Hepatic stellate cell (primary cell): Measurements from ENCODE around the gene WDR49.

ENCODE experiments used
- DNase-seq: peaks from one replicate; pipeline ENCODE4 v3.0.0; 2011; ENCODE audit warnings: low spot score

The WDR49 gene

DNA sequence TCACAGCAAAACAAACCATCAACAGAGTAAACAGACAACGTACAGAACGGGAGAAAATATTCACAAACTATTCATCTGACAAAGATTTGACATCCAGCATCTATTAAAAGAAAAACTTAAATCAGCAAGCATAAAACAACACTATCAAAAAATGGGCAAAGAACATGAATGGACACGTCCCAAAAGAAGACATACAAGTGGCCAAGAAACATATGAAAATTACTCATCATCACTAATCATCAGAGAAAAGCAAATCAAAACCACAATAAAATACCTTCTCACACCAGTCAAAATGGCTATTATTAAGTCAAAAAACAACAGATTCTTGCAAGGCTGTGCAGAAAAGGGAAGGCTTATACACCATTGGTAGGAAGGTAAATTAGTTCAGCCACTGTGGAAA, 166.2 kb downstream of the WDR49 start:
- DNase-seq = no peak

DNA sequence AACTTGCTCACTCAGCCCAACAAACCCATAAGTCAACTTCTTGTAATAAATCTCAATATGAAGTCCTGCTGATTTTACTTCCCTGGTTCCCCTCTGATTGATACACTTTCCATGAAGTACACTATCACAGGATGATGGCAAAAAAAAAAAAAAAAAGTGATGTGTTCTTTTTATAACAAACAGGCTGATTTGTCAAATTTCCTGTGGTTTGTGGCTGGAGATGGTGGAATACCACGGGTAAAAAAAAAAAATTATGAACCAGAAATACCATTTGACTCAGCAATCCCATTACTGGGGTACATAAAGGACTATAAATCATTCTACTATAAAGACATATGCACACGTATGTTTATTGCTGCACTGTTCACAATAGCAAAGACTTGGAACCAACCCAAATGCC, 169.2 kb downstream of the WDR49 start:
- no peak for DNase-seq

DNA sequence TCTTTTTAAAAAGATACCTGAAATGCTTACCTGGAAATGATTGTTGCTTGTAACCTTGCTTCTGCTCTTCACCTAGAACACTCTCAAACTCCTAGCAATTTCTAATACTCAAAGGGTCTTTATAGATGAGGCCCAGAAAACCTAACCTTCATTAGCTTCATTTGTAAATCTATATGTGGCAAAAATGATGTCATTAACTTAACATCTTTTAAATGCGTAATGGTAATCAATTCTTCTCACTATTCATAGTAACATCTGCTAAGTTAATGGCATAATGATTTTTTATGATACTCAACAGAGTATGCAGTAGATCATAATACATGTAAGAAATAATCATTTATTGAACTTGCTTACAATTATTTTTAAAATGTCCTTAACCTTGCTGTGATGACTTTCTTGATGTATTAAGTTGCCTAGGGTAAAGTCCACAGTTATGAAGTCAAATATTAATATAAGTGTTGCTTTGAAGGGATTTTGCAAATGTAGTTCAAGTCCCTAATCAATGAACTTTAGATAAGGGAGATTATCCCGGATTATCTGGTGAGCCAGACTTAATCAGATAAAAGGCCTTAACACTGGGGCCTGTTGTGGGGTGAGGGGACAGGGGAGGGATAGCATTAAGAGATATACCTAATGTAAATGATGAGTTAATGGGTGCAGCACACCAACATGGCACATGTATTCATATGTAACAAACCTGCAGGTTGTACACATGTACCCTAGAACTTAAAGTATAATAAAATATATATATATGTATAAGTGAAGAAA, 169.8 kb downstream of the WDR49 start:
- DNase-seq = no peak

DNA sequence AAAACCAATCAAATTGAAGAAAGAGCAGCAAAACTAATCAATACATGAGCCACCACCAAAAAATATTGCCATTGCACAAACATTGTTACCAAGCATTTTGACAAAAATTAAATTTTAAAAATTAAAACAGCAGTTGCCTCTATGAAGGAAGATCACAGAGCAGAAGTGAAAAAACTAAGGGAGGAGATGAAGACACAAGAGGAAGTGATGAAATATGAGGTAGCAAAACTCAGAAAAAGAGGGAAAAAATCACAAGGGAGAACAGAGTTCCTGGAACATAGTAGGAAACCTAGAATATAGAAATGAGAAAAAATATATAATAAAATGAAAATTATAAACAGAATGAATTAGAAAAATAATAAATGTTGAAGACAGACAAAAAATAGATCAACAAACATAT, 172.6 kb downstream of the WDR49 start:
- no peak for DNase-seq

DNA sequence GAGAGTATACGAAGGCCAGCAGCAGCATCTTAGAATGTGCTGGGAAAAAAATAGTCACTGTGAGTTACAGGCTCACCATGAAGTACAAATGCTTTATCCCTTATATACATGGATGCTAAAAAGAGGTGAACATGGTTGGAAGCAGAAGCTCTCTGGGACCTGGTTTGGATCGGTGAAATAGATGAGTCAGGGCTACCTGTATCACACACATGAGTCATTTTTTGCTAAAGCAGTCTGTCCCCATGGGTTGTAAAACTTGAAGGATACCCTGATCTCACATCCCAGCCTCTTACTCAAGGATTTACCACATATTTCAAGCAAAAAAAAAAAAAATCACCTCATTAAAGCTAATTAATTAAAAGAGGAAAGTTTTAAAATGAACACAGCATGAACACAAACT, 173.0 kb downstream of the WDR49 start:
- DNase-seq = no peak

DNA sequence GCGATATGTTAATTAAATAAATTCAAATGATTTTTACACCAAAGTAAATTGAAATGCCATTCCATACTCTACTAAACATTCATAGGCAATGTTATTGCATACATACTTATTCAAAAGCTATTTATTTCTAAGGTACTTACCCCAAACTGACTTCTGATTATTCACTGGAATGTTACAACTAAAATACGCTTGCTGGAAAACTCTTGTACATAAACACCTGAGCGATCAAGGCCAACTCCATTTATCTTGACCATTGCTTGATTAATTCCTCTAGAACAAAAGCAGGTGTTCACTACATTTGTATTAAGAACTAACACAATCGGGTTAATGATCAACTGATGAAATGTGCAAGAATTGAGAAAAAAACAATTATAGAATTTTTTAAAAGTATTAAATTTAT, 179.9 kb downstream of the WDR49 start, which contains the start of gene SERPINI2:
Gene SERPINI2, minus strand, starts transcription at position 180 of the 400 bp plus-strand sequence. CDS start 2,208 bp downstream, outside the sequence.
- DNase-seq = no peak

DNA sequence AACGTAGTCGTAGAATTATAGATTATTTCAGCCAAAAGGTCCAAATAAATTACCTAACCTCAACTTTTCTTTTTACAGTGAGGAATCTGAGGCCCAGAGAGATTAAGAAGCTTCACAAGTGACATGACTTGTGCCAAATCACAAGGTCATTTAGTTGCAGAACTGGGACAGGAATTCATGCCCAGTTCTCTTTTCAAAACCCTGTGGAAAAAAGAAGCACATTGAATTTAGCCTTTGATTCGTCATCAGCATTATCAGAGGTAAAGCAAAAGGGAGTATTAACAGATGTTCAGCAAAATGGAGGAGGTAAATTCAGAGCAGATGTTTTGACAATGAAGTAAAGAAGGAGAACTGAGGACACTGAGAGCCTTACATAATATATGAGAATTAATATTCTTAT, 184.4 kb downstream of the WDR49 start:
- DNase-seq = no peak

DNA sequence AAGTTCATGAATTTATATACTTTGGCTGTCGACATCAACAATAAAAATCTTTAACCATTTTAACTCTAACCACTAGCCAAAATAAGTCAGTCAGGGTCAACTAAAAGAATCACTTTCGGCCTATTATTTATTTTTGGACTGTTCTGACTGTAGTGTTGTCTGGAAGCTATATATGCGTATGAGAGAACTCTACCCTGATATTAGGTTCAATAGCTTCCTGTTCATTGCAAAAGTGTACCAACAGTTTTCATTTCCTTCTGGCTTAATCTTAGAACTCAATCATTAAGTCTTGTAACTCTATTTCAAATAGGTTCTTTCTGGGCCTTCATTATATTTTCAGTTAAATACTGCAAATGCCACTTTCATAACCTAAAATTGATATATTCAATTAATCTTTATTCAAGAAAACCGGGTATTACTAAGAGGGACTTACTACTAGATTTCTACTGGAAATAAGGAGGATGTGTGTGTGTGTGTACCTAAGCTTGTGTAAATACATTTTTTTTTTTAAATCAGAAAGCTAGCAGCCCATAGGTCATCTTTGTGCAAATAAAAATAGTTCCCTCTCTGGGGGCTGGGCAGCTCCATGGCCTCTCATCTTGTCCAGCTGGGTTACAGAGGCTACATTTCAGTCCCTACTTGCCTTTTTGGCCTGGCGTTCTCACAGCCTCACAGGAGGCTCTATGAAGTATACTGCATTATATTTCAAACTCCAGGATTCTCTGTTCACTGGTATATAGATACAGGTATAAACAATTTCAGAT, 185.7 kb downstream of the WDR49 start:
- DNase-seq = no peak

DNA sequence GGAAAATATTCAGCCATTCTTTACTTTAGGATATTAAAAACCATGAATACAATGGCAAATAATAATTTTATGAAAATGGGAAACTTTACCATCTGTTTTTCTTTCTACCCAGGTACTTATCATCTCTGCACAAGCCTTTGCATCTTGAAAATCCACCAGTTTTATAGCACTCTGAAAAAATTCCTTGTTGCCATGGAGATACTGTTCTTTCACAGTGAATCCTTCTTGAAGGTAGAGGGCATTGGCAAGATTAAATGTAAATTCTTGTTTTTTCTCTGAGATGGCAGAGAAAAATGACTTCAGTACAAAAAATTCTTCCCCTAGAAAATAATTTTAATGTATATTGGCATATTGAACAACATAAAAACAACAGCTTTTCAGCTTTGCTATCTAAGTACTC, 186.8 kb downstream of the WDR49 start:
- DNase-seq = no peak

DNA sequence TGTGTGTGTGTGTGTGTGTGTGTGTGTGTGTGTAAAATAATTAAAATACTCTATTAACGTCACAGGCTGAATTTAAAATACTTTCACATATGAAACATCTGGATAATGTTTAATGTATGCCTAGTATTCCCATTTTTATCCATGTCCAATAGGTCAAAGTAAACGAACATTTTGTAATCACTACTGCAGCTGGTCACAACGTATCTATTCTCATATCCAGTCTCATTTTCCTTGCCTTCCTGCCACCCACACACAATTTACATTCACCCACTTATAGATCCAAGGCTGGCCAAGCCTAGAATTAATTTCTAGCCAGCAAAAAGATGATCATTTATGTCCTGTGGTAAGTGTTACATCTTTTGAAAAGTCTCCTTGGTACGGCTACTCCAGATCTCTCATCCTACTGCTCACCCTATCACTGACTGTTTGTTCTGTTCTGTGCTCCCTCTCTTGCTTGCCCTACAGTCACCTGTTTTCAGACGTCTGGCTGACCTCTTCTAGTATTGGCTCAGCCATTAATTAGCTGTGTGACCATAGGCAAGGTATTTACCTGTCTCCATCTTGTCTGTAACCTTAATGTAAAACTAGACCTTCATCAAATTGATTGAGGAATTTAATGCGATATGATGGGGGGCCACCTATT, 197.5 kb downstream of the WDR49 start:
- no peak for DNase-seq

DNA sequence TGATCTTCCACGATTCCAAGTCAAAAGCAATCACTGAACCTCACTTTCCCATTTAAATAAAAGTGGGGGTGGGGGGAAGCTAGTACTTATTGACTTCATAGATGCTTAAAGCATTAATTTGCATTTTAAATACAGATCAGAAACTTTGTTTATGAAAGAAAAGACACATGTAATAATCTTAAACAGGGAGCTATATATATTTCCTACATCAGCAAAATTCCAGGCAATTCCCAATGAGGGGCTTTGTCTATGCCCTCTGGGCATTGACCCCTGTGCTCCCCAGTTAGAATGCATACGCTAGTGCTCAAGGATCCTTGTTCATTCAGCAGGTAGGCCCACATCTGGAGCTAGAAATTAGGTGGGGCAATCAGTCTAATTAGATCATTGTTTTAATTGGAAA, 199.9 kb downstream of the WDR49 start:
- no peak for DNase-seq

DNA sequence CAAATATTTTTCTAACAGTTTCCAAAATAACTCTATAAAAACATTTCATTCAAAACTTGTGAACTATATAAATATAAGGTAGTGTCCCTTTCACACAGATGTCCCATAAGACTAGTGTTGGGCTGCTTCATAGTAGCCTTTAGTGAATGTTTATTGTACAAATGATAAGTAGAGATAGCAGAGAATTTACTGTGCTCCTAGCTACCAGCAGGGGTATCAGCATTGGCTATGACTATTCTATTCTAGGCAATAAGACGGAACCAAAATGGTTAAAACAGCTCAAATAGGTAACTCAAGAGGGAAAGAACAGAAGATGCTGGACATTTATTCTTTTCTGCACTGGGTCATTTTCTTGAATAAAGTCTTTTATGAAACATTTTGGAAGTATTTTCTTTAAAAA, 202.5 kb downstream of the WDR49 start:
- no peak for DNase-seq

DNA sequence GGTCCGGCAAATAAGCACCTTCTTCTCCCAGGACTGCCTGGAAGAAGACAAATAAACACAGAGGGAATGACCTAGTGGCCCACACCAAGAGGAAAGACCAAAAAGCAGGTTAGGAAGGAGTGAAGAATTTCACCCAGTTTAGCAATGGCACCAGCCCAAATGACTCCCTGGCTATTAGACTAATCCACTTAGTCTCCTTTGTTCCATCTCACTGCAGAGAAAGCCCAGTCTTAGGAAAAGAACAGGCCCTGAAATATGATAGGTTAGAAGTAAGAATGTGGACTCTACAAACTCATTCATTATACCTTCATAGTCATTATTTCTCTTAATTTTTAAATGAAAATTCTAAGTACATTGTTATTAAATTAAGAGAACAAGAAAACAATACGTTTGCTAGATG, 203.1 kb downstream of the WDR49 start:
- no peak for DNase-seq

DNA sequence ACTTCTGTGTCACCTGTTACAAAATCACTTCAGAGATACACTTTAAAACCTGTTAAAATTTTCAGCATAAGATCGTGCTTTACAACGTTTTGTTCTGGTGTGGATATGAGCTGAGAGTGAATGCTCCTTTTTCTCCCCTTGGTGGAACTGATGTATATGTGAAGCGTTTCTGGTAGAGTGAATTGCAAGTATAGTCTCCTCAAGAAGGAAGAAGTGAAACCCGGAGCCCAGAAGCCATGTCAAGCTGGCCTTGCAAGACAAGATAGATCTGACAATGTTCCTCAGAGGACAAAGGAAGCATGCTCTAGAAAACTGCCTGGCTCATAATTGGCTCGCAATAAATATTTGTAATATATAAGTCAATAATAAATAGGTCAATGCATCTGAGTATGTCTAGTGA, 203.5 kb downstream of the WDR49 start:
- DNase-seq = no peak

DNA sequence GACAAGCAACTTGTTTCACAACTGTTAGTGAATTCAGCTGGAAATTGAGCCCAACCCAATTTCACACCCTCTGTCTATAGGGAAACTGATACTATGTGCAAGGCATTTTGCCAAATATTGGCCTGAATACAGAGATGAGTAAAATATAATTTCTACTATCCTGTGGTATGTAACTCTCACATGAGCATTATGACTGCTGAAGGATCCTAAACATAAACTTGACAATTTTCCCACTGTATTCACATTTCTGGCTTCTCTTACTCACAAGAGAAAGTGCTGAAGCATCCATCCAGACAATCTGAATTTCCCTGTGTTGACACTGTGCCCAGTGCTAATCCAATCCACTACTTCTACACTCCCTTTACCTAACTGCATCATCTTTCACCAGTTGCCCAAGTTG, 208.3 kb downstream of the WDR49 start:
- no peak for DNase-seq

DNA sequence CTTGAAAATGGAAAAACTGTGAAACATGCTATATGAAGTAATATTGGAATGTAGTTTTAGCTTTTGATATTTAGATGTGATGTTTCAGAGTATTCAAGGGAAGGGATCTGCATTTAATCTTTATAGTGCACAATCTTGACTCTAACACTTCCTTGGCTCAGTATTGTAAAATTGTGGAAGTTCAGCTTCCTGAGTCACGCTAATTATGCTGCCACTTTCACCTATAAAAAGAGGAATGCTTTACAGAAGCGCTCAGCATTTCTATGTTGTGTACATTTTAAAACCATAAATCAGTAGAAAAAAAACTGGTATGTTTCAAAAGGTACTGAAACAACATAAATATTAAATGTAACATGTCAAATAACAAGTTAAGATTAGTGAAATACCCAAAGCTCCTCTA, 212.5 kb downstream of the WDR49 start:
- DNase-seq = no peak

DNA sequence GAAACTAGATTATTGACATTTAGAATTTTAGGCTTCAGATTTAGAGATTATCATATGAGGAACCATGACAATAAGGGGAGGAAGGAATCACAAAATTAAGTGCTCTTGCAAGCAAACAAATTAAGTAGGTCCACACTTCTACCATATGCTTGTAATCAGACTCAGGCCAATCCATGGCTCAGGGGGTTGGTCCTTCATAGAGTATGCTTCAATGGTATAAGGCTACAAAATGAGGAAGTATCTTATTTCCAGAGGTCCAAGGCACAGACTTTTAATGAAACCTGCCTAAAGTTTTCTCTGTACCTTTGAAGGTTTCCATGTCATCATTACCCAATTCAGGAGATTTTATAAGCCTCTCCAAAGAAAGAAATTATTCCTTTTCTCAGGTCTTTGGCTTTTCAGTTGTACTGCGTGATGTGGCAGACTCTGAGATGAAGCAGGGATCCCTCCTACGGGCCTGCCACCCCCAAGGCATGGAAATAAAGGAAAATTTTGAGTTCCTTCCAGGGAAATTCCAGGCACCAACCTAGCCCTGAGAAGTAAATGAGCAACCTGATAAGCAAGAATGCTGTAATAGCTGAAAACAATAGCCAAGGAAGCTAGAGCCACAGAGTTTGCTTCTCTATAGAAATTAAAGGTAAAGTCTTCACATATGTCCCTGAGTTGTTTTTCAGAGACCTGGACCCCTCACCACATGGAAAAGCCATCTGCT, 216.2 kb downstream of the WDR49 start:
- DNase-seq = no peak
